B cell (primary cell): ENCODE results near the gene TRERF1.

Experiments
- CTCF ChIP-seq: fragments of 200-600 bp; IDR thresholded peaks from one replicate; pipeline ENCODE4 v1.8.0; 2022; ENCODE audit warnings: antibody characterized with exemption, mild to moderate bottlenecking
- EZH2 ChIP-seq: IDR thresholded peaks from 2 replicates; pipeline ENCODE4 v1.6.1; 2012; ENCODE audit warnings: borderline replicate concordance, low read depth, mild to moderate bottlenecking, moderate library complexity, low read length; ENCODE audit not compliant: insufficient read depth, poor library complexity, severe bottlenecking

DNA sequence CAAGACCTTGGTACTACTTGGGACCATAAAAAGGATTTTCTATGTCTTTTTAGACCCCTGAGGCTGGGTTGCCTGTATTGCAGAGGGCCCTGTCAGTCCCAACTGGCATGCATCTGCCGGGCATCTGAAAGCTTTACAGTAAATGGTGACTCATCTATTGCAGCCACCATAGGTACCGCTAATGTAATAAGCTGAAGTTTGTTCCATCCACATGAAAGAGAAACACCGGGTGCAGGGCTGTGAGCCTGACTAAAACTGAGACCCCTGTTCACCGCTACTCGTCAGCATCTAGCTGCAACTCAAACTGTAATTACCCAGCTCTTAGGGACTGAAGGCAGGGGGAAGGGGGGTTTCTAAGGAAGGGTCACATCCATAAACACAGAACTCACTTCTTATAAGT lies 49.5 kb downstream of the TRERF1 start:
- TF ChIP-seq CTCF, result no peak
- no peak for TF ChIP-seq EZH2
